NCI-H524 treated with DMSO at 0.1 percent for 48 hours (cell line): ENCODE data around the gene POLN.

Source experiments
- DNase-seq: peaks from one replicate; lab custom pipeline; 2025; lab: John Stamatoyannopoulos, UW

POLN gene

DNA sequence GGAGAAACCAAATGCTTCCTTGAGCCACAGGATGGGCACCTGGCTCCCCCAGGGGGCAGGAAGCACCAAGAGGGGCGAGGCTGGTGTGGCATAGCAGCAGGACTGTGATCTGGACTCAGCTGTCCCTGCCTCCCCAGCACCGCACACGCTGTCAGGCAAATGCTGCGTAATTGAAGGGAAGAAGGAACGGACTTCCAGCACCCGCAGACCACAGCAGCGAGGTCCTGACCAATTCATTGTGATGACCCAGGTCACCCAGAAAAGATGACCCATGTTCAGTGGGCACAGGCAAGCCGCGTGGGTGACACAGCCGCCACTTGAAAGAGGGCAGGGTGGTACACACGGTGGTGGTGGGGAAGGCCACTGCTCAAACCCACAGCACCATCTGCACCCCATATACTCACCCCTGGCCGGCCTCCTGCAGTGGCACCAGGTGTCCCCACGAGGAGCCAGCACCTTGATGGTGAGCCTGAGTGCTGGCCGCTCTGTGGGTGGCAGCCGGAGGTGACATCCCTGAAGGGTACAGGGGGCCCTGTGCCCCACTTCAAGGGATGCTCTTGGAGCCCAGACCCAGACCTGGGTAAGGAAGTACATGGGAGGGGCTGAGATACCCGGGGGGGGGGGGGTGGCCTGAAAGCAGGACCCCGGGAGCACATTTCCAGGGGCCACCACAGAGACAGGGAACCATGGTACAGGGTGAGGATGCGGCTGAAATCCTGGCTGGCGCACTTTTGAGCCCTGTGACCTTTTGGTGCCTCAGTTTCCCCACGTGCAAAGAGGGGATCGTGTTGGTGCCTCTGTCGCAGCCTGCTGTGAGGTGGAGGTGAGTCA, 171.3 kb downstream of the POLN start:
- DNase-seq: no peak

DNA sequence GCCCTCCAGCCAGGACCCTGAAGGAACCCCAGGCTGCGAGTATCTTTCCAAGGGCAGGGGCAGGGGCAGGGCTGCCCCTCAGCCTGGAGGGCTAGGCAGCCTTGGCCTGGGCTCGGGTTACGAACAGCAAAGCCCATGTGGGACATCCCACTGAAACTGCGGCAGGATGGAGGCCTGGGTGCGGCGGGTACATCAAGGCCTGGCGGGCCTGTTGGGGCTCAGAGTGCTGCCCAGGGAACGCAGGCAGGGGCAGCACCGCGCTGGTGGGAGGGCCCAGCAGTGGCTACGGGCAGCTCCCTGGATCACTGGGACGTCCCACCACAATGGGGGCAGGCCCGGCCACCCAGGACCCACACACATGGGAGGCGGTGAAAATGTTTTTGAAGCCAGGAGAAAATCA, 171.9 kb downstream of the POLN start:
- DNase-seq: no peak

DNA sequence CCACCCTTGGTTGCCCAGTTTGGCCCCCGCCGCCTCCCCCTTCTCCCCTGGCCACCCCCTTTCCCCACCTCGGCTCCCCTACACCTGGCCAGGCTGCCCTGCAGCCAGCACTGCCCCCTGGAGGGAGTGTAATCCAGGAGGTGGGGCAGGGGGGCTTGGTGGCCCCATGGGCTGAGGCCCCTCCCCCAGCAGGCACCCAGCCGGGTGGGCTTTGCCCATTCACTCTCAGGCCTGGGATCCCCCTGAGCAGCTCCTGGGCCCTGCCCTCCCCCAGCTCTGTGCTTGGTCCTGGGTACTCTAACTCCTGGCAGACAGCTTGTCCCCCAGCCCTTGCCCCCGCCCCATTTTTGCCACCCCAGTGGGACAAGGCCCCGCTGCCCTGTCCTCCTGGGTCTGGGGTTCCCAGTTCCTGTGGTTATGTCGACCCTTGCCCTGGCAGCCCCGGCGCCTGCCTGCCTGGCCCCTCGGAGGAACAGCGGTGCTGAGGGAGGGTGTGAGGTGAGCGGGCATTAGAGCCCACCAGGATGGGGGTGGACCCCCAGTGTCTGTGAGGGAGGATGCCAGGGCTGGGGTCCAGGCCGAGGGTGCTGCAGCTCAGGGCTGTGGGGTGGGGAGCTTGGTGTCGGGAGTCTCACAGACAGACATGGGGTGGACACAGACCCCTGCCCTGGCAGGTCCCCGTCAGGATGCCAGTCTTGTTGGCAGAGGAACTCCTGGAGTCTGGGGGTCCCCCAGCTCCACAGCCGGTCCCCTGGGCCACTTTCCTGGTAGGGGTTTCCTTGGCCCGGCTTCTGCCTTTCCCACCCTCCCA, 172.6 kb downstream of the POLN start:
- DNase-seq: no peak

DNA sequence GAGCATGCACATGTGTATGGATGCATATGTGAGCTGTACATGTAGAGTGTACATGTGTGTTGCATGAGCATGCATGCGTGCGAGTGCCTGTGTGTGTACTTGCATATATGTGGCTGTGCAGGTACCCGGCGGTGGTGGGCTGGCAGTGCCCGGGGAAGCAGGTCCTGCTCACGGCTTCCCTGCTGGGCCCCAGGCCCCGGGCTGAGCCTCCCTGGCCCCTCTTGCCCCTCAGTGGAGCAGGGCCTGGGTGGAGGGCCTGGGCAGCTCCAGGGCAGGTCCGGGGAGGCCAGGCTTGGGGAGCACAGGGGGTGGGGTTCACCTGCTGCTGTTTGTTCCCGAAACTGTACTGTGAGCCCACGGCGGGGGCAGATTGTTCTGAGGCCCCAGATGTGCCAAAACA, 173.4 kb downstream of the POLN start:
- no peak for DNase-seq

DNA sequence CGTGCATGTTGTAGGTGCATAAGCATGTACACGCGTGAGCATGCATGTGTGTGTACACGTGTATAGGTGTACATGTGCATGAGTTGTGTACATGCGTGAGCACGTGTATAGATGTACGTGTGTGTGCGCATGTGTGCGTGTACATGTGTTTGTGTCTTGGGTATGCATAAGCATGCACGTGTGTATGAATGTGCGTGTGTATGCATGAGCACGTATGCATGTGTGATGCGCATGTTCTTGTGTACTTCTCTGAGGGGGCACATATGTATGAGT, 173.8 kb downstream of the POLN start:
- DNase-seq: no peak

DNA sequence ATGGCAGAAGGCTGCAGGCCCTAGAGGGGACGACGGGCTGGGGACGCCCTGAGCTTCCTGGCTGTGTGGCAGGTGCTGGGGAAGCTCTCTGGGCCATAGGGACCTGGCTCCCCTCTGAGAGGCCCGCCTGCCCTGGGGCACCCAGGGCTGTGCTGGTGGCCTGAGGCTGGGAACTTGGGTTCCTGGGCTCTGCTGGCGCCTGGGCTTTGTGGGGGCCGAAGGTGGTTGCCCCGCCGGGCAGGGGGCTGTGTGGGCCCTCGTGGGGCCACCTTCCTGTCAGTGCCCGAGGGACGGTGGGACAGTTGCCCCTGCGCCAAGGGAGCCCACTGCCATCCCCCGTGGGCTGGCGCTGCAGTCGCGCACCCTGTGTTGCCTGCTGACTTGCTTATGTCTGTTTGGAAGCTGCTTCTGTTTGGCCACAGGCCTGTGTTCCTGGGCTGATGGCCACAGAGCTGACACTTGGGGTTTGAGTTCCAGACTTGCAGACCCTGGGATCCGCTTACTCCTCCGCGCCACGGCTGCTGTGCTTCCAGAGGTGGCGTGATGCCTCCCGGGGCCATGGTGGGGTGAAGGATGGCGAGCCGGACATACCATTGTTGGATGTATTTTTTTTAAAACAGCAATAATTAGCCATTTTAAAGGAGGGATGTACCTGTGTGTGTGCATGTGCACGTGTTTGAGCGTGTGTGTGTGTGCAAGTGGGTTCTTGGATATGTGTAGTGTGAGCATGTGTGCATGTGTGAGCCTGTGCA, 174.3 kb downstream of the POLN start:
- no peak for DNase-seq

DNA sequence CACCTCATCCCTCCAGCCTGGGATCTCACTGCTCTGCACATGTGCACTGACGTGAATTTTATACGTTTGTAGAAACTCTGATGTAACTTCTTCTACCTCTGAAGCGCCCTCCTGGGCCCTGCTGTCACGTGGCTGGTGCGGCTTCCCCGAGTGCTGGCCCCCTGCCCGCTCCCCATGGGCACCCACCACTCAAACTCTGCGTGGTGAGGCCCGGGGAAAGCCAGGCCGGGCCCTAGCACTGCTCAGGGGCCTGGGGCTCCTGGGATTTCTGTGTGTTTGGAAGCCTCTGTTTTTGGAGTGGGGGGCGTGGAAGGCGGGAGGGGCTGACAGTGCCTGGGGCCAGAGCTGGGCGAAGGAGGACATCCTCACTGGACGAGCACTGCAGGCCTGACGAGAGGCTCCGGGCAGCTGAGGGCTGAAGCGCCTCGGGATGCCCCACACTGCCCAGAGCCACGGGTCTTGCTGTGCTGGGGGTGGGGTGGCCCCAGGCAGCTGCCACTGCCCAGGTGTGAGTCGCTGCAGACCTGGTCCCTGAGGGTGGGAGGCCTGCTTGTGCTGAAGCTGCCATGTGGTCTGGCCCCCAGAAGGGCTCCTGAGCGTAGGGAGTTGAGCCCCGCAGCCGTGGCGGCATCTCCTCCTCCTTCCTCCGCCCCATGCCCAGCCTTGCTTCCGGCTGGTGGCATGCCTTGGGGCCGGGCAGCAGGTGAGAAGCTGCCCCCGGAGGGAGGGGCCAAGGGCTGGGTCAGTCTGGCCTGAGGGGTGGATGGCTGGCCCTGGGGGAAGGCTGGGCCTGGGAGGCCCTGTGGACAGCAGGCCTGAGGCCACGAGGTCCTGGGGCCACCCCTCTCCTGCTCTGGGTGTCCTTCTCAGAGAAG, 175.1 kb downstream of the POLN start:
- no peak for DNase-seq

DNA sequence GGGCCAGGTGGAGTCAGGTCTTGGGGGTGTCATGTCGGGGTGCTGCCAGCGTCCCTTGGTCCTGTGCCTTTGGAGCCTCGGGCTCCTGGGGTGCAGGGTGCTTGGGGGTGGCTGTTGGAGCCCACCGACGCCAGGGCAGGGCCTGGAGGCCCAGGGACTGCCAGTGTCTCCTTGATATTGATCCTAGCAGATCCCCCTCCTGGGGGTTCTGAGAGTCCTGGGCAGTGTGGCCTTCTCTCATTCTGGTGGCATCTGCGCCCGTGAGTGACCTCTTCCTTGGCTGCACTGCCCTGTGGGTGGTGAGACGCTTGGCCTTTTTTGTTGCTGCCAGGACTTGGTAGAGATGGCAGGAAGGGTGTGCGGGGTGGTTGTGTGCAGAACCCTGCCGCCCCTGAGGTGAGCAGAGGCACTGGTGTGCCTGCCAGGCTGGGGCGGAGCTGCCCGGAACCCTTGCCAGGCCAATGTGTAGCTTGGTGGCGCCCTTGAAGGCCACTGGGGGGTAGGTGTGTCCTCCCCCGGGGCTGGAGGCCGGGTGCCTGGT, 175.8 kb downstream of the POLN start:
- DNase-seq: no peak

DNA sequence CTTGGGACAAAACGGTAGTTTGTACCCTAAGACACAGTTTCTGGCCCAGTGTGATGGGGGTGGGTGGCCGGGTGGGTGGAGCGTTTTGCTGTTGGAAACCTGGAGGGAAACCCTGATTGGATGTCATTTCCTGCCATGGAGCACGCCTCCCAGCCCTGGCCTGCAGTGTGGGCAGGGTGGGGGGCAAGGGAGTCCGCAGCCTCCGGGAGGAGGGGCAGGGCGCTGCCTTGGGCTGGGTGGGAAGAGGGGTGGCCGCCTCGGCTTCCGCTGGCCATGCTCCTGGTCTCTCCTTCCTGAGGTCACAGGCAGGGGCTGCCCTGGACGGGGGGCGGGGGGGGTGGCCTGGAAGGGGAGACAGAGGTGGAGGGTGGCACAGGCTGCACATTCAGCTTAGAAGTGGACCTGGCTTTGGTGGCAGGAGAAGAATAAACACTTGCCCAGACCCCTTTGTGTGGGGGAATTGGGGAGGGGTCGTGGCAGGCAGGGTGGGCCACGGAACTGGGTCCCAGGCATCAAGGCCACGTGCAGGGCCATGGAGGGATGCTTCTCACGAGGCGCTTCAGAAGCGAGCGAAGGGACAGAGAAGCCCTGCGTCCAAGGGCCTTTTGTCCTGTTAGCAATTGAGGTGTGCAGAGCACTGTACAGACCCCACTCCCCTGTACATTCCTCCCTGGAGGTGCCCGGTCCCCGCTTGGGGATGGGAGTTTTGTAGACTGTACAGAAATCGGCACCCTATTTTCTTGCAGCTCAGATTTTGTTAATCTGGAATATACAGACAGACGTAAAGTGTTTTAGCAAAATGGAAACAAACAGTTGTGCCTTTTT, 176.6 kb downstream of the POLN start:
- DNase-seq: no peak

DNA sequence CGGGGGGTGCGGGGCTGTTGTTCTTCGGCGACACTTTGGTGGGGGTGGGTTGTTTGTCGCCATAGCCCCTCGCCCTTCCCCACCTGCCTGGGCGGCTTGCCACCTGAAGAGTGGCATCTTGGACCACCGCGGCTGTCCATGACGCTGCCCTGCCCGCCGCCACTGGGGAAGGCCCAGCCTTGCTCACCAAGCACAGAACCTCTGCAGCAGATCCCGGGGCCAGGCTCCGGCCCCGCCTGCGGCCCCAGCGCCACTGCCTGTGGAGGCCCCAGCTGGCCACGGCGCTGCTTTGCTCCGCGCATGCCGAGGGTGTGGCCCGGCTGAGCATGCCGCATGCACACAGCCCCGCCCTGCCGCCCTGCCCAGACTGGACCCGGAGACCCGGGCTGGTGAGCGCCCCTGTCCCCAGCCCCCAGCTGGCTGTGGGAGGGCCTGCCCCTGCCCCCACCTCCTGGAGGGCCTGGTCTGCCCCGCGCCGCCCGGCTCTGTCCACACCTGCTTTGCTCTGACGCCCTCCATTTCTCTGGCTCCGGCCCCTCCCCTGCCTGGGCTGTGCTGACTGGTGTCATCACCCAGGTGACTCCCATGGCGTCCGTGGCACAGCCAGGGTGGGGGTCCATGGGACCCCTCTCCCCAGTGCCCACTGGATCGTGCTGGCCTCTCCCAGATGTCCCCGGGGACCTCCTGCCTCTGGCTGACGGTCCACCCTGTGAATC, 177.5 kb downstream of the POLN start:
- no peak for DNase-seq

DNA sequence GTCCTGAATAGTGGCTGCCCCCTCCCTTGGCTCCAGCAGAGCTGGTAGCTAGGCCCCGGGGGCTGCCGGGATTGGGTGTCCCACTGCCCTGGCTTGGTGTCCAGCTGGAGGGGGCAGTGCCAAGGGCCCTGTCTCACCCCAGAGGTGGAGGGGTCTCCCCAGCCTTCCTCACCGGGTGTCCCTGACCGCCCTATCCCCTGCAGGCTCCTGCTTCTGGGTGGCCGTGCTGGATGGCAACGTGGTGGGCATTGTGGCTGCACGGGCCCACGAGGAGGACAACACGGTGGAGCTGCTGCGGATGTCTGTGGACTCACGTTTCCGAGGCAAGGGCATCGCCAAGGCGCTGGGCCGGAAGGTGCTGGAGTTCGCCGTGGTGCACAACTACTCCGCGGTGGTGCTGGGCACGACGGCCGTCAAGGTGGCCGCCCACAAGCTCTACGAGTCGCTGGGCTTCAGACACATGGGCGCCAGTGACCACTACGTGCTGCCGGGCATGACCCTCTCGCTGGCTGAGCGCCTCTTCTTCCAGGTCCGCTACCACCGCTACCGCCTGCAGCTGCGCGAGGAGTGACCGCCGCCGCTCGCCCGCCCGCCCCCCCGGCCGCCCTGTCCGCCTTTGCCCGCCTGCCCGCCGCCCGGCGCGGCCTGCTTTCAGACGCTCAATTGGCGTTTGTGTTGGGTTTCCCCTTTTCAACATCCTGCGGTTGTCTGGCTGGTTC, 178.2 kb downstream of the POLN start:
- no peak for DNase-seq

DNA sequence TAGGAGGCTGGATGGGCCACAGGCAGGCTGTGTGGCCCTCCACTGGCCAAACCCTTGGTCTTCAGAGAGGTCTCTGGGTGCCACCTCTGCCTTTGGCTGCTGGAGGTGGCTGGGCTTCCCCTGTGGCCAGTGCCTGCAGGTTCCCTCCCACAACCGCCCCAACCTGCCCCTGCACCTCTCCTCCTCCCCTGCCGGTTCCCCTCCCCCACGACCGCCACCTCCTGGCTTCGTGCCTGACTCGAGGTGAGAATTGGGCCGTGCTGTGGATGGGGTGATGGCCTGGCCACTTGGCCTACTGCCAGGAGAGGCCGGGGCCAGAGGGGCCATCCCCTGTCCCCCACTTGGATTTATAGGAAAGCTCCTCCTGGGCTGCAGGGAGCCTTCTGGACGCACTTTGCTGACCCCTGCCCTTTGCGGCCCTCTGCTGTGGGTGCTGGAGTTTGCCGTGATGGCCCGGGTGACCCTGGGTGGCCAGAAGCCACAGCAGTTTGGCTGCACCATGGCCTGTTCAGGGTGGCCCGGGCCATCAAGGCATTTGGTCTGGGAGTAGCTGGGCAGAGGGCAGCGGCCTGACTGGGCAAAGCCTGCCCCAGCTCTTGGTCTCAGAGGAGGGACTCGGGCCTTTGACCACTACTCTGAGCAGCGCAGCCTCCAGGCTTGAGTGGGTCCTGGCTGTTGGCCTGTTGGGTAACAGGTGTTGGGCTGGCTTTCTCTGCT, 179.0 kb downstream of the POLN start:
- DNase-seq: no peak

DNA sequence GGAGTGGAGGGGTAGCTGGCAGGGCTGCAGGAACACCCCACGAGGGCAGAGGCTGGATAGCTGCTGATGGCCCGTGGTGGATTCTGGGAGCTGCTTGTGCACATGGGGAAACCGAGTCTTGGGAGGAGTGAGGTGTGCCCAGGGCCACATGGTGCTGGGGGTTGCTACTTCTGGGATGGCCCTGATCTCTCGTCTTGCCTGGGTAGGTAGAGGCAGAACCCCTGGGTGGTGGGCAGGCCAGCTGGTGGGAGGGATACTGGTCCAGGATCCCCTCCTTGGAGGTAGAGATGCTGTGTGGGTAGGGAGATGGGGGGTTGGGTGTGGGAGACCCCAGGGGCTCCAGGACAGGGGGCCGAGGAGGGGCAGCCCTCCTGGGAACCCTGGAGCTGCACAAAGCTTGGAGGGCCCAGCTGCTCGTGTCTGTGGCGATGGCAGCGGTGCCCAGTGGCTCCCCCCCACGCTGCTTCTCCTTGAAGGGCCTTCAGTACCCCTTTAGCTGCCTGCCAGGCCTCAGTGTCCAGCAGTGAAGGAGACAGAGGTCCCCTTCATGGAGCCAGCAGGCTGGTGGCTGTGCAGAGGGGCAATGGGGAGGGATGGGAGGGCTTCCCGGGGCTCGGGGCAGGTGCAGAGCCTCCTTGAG, 179.6 kb downstream of the POLN start:
- DNase-seq: no peak

DNA sequence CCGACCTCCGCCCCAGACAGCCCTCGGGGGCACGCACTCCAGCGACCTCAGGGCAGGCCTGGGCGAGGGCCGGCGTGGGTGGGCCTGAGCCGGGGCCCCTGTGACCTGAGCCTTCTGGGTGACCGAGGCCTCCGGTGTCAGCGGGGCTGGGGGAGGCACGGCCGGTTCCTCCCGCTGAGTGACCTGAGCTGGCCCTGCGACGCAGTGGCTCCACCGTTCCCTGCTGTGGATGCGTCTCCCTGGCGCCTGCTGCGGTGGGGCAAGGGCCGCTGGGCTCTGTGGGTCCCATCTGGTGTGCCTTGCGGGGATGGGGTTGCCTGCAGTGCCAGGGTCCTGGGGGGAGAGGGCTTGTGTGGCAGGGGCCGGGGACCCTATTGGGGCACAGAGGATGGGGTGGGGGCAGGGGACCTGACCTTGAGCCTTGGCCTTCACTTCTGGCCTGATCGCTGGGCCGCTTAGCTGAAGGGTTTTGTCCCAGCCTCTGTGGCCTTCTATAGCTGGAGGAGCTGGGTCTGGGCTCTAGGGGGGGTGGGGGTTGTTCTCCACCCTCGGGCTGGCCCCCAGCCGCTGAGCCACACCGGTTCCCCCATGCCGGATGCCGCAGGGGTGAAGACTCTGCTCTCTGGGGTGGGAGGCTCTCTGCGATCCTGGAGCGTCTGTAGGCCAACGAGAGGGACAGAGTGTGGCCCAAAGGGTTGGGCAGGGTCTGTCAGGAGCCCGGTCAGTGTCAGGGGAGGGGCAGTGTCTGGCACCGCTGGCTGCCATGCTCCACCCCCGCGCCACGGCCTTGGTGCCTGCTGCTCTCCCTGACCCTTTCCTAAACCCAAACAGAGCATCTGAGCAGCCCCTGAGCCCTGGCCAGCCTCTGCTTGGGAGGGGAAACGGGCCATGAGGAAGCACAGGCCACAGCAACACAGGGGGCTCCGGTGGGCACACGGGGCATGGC, 180.5 kb downstream of the POLN start:
- no peak for DNase-seq

DNA sequence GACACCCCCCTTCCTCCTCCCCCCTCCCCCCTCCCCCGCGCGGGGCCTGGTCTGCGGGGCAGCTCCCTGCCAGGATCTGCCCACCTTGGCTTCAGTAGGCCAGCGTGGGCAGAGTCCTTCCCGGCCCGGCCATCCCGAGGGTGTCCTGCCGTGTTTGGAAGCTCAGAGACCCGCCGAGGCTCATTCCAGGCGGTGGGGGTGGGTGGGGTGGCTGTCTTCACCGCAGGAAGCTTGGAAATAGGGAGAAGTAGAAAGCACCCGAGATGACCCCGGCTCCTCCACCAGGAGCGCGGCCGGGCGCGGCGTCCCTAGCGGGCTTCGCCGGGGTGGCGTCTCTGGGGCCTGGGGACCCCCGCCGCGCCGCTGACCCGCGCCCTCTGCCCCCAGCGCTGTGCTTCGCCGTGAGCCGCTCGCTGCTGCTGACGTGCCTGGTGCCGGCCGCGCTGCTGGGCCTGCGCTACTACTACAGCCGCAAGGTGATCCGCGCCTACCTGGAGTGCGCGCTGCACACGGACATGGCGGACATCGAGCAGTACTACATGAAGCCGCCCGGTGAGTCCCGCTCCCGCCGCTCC, 181.2 kb downstream of the POLN start:
- DNase-seq: no peak

DNA sequence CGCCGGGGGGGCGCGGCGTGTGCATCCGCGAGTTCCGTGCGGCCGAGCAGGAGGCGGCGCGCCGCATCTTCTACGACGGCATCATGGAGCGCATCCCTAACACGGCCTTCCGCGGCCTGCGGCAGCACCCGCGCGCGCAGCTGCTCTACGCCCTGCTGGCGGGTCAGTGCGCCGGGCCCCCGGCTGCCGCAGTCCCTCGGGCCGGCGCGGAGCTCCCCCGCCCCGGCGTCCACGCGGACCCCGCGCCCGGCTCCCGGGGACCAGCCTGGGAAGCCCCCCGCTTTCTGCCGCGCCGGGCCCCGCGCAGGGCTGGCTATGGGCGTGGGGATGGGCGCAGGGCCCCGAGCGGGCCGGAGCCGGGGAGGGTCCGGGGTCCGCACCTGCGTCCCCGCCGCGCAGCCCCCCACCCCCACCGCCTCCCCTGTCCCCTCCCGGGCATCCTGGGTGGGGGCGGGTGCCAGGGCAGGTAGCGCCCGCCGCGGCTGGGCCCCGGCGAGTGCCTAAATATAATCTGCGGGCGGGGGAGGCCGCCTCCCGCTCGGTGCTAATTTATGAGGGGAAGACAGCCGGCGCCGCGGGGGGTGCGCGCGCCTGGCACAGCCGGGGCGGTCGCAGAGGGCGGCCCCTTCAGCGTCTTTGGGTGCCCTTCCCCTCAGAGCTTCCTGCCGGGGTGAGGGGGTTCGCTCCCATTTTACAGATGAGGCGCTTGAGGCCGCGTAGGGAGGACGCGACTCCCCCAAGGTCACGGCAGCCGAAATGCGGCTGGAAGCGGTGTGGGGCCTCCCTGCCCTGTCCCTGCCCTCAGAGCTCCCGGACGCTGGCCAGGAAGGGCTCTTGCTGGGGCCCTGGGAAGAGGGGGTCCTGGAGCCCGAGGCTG, 182.0 kb downstream of the POLN start:
- no peak for DNase-seq
